Cardiac ventricle fibroblast (primary cell): ENCODE data around the gene SRSF4. TPM values are rescaled to one million over a fixed set of nuclear protein-coding genes. Genes with fewer than 3 reads are reported as not detected.

Source experiments
- total RNA-seq: library from RNA; depleted of rRNA; stranded (reverse); fragments of >200 nt; gene quantifications from 2 replicates; pipeline ENCODE4 v1.2.3, GENCODE V29; 2015

The SRSF4 gene
- 30.5 and 35.0 TPM in 2 replicates for total RNA-seq

DNA sequence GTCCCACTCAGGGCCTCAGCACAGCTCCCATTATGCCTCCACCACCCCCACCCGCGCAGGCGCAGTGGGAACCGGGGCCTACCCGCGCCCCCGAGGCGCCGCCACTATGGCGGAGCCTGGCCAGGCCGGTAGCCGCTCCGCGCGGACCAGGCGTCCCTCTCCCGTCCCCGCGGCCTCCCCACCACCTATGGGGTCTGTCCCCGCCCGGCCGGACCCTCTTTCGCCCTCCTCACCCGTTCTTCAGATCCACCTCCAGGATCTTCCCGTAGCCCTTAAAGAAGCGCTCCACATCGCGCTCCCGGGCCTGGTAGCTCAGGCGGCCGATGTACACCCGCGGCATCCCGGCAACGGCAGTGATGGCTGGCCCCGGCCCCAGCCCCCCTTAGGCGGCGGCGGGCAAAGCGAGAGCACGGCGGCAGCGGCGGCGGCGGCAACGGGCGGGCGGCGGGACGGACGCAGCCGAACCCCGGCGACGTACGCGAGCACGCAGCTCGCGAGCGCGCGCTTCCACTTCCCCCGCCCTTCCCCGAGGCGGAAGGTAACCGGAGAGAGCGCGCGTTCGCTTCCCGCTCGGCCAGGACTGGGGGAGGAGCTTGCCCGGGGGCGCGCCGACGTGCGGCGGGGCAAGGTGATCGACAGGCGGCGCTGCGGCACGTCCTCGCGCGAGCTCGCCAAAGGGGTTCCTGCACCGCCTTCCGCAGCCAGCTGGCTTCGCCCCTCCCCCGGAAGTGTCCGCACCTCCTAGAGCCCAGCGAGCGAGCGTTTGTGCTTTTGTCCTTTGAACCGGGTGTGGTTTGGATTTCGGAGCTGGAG lies at the start of gene SRSF4:
Gene SRSF4, minus strand, starts transcription at position 488 of the 813 bp plus-strand sequence. Its CDS starts 148 bp downstream, at position 340.

DNA sequence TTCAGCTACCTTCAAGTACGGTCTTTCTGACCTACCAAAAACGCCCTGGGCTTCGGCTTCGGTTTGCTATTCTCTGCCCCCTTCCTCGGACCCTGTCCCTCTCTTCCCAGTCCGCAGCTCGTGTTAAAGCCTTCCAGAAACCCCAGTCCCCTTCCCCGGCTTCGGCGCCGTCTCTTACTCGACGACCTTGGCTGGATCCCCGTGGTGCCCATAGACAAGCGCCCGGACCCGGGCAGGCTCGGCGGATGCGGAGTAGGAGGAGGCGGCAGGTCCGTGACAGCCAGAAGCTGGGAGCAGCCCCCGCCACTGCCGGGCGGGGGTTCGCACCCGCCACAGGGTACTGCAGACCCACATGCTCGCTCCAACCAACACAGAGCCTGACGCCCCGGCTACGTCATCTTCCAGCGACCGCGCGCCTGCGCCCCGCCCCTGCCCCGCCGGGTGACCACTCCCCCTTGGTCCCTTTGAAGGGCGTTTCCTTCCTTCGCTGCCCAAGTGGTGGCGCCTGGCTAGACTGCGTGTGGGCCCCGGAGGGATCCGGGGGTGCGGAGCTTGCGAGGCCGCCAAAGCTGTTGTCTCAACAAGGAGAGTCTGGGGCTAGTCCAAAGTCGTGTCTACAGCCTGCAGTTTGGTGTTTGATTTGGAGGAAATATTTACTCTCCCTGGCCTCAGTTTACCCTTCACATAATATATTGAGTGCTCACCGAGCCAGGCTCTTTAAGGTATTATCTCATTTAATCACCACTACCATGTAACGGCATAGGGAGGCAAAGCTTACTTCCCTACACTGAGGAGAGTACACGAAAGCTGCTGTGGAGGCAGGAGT lies 49.1 kb upstream of the SRSF4 start, which contains the start of gene MECR:
Gene MECR, minus strand, starts transcription at position 382 of the 826 bp plus-strand sequence. Its CDS starts 28 bp downstream, at position 354.

DNA sequence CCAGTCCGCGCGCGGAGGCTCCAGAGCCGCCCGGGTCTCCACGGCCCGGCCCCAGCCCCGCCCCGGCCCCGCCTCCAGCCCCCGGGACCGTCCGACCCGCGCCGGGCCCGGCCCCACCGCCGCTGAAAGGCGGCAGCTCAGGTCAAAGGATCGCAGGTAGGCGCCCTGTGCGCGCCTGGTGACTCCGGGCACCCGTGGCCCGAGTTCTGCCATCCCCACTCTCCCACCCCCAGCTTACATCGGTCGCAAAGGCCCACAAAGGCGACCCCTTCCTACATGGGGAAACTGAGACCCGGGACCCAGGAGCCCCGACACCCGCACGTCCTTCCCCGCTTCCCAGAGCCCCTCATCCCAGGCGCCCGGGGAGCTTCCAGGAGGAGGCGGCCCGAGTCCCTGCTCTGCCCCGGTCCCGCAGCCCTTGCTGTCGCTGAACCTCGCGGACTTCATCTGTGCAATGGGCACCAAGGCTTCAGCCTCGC lies 57.8 kb downstream of the SRSF4 start, which contains the start of gene TMEM200B:
Gene TMEM200B, minus strand, starts transcription at position 17 of the 479 bp plus-strand sequence. CDS start 2,075 bp downstream, outside the sequence.

Other genes starting within 250 kb of the SRSF4 start
- 9.2 and 12.5 TPM in 2 replicates for gene TMEM200B, start 58.0 kb downstream of the SRSF4 start, total RNA-seq
- 11.9 and 15.2 TPM in 2 replicates for gene MECR, start 49.0 kb upstream of the SRSF4 start, total RNA-seq
- 25.5 and 37.1 TPM in 2 replicates for gene PTPRU, start 54.6 kb upstream of the SRSF4 start, total RNA-seq